Measurements from ENCODE around the gene ANKMY2.
"Not testable (repeated sequence)": the region's sequence is repeated elsewhere in the genome, so short reads cannot be mapped to it uniquely, and the experiment has no call there.

The ANKMY2 gene

GRCh38 chr7:16659854-16660497, 14.4 kb upstream of the ANKMY2 start:
- not testable (repeated sequence) for DNase-seq (ENCODE audit: low spot score)

GRCh38 chr7:16657656-16658279, 12.2 kb upstream of the ANKMY2 start:
- no peak for DNase-seq (ENCODE audit: low spot score)

- DNase-seq (ENCODE audit: low spot score), result no peak
These were observed 10.6 kb upstream of the ANKMY2 start for GRCh38 chr7:16656141-16656540.

GRCh38 chr7:16655394-16655793, 9.8 kb upstream of the ANKMY2 start:
- no peak for DNase-seq (ENCODE audit: low spot score)

- no peak for DNase-seq (ENCODE audit: low spot score)
These were observed 7.3 kb upstream of the ANKMY2 start for GRCh38 chr7:16652888-16653287.

- no peak for DNase-seq (ENCODE audit: low spot score)
These were observed 6.7 kb upstream of the ANKMY2 start for GRCh38 chr7:16652240-16652583.

GRCh38 chr7:16651396-16652239, 6.1 kb upstream of the ANKMY2 start:
- DNase-seq (ENCODE audit: low spot score), result no peak

- DNase-seq (ENCODE audit: low spot score), result no peak
These were observed 4.7 kb upstream of the ANKMY2 start for GRCh38 chr7:16650266-16650665.

- DNase-seq (ENCODE audit: low spot score), result peak; percentile 26
These were observed 3.6 kb upstream of the ANKMY2 start for GRCh38 chr7:16649196-16649595.

- DNase-seq (ENCODE audit: low spot score), result peak; percentile 37
These were observed 3.0 kb upstream of the ANKMY2 start for GRCh38 chr7:16648551-16648950.

GRCh38 chr7:16647435-16647960, 1.9 kb upstream of the ANKMY2 start:
- peak; percentile 55 for DNase-seq (ENCODE audit: low spot score)

- peak; percentile 42 for DNase-seq (ENCODE audit: low spot score)
These were observed 1.0 kb upstream of the ANKMY2 start for GRCh38 chr7:16646472-16647072.

GRCh38 chr7:16644636-16645592, 640 bp downstream of the ANKMY2 start:
- peak; percentile 74 for DNase-seq (ENCODE audit: low spot score)

- peak; percentile 5 for DNase-seq (ENCODE audit: low spot score)
These were observed 1.4 kb downstream of the ANKMY2 start for GRCh38 chr7:16644157-16644556.

- DNase-seq (ENCODE audit: low spot score), result no peak
These were observed 7.0 kb downstream of the ANKMY2 start for GRCh38 chr7:16638282-16639280.

- DNase-seq (ENCODE audit: low spot score), result no peak
These were observed 8.2 kb downstream of the ANKMY2 start for GRCh38 chr7:16637379-16637778.

GRCh38 chr7:16636555-16637101, 8.9 kb downstream of the ANKMY2 start:
- DNase-seq (ENCODE audit: low spot score), result no peak

- no peak for DNase-seq (ENCODE audit: low spot score)
These were observed 11.2 kb downstream of the ANKMY2 start for GRCh38 chr7:16634271-16634738.

- no peak for DNase-seq (ENCODE audit: low spot score)
These were observed 14.9 kb downstream of the ANKMY2 start for GRCh38 chr7:16630654-16631053.

GRCh38 chr7:16627236-16627635, 18.3 kb downstream of the ANKMY2 start:
- DNase-seq (ENCODE audit: low spot score), result no peak
